A673 (cell line): Measurements from ENCODE around the gene NUDT14. TPM values are rescaled to one million over a fixed set of nuclear protein-coding genes. Genes with fewer than 3 reads are reported as not detected.

Experiments used
- BruUV-seq: library from RNA; stranded (reverse); fragments of 400-500 nt; replicated peaks from 2 replicates; lab custom pipeline; 2021; lab: Mats Ljungman, UMichigan
- CTCF ChIA-PET: fragments of 300-600 bp; sonication (Branson Sonifier 250); formaldehyde crosslinking; loops from one replicate; lab custom pipeline; 2022; ENCODE audit warnings: antibody characterized with exemption; lab: Charles Lee
- POLR2A ChIA-PET: fragments of 300-600 bp; sonication (Branson Sonifier 250); formaldehyde crosslinking; loops from one replicate; lab custom pipeline; 2022; ENCODE audit warnings: antibody characterized with exemption; ENCODE audit not compliant: low non-redundant PET; lab: Charles Lee
- DNase-seq: peaks from one replicate; pipeline ENCODE4 v3.0.0-alpha.2; 2015; ENCODE audit warnings: low spot score
- H3K27ac ChIP-seq: fragments of 200-600 bp; sonication (generic); 2 replicates; pipeline ENCODE4 v1.5.1; 2016; ENCODE audit warnings: mixed run types, low read depth, mild to moderate bottlenecking, mixed read lengths, antibody characterized with exemption, low read length; ENCODE audit not compliant: poor library complexity, severe bottlenecking
- H3K27me3 ChIP-seq: fragments of 200-600 bp; sonication (generic); replicated peaks from 2 replicates; pipeline ENCODE4 v1.6.1; 2017; ENCODE audit warnings: mixed run types, low read depth, mild to moderate bottlenecking, mixed read lengths, antibody characterized with exemption, low read length; ENCODE audit not compliant: insufficient read depth, poor library complexity
- H3K36me3 ChIP-seq: fragments of 200-600 bp; sonication (generic); 2 replicates; pipeline ENCODE4 v1.6.1; 2016; ENCODE audit warnings: mixed run types, mild to moderate bottlenecking, mixed read lengths, antibody characterized with exemption, low read length; ENCODE audit not compliant: insufficient read depth, poor library complexity, severe bottlenecking
- H3K4me1 ChIP-seq: fragments of 200-600 bp; sonication (generic); 2 replicates; pipeline ENCODE4 v1.6.1; 2017; ENCODE audit warnings: mixed run types, mild to moderate bottlenecking, mixed read lengths, antibody characterized with exemption, low read length; ENCODE audit not compliant: insufficient read depth, poor library complexity, severe bottlenecking
- H3K4me3 ChIP-seq: fragments of 200-600 bp; sonication (generic); 2 replicates; pipeline ENCODE4 v1.5.1; 2016; ENCODE audit warnings: low read depth, mixed run types, mild to moderate bottlenecking, mixed read lengths, low read length; ENCODE audit not compliant: poor library complexity, severe bottlenecking
- H3K9me3 ChIP-seq: fragments of 200-600 bp; sonication (generic); 2 replicates; pipeline ENCODE4 v1.6.1; 2016; ENCODE audit warnings: mixed run types, low read depth, mild to moderate bottlenecking, mixed read lengths, antibody characterized with exemption, low read length; ENCODE audit not compliant: poor library complexity, severe bottlenecking
- CTCF ChIP-seq: fragments of 300-800, 200-600 bp; sonication (generic); conservative IDR thresholded peaks from 2 replicates; pipeline ENCODE4 v1.5.1; 2017; ENCODE audit warnings: low read depth, mild to moderate bottlenecking, antibody characterized with exemption, low read length, moderate library complexity, mixed read lengths
- EZH2 ChIP-seq: fragments of 200-600 bp; sonication (generic); IDR thresholded peaks from 2 replicates; pipeline ENCODE4 v1.6.1; 2017; ENCODE audit warnings: borderline replicate concordance, low read depth, mild to moderate bottlenecking, mixed read lengths, antibody characterized with exemption, low read length; ENCODE audit not compliant: poor library complexity, severe bottlenecking
- intact Hi-C: fragments of 100-400 bp; cut with micrococcal nuclease; formaldehyde crosslinking; loops from one replicate; pipeline ENCODE4 v1.10.0; 2022; ENCODE audit not compliant: unreplicated experiment
- total RNA-seq: library from RNA; stranded (reverse); gene quantifications from 2 replicates; pipeline ENCODE4 v1.2.3, GENCODE V29; 2021

Gene NUDT14
- total RNA-seq, 1 experiment from 2014 or later, result 30.8 TPM

GRCh38 chr14:105163040-105163742, 17.9 kb downstream of the NUDT14 start:
- peak; percentile 55 for DNase-seq
- H3K4me3 ChIP-seq, result no peak overlapping the region
- H3K36me3 ChIP-seq, result no peaks in the 10 kb centered on the region
- H3K9me3 ChIP-seq, result no peaks in the 10 kb centered on the region
- ChIA-PET POLR2A (no interaction called here), CTCF (no interaction called here)
- peak overlapping the region; percentile 52 for H3K27ac ChIP-seq
- no peaks in the 10 kb centered on the region for H3K27me3 ChIP-seq
- H3K4me1 ChIP-seq, result peaks cover 34% of the 10 kb centered on the region
- intact Hi-C loops, result no loop called here
- TF ChIP-seq CTCF, result no peak
- no peak for TF ChIP-seq EZH2
- no TSS peak for BruUV-seq

- intact Hi-C loops, result no loop called here
- Histone ChIP-seq H3K27me3 (no peaks in the 10 kb centered on the region), H3K4me1 (peaks cover 34% of the 10 kb centered on the region), H3K9me3 (no peaks in the 10 kb centered on the region), H3K27ac (peak overlapping the region; percentile 60), H3K4me3 (no peak overlapping the region), H3K36me3 (no peaks in the 10 kb centered on the region)
- no peak for TF ChIP-seq EZH2
- no peak for TF ChIP-seq CTCF
- CTCF ChIA-PET, result no interaction called here
- no TSS peak for BruUV-seq
- no peak for DNase-seq
- POLR2A ChIA-PET, result no interaction called here
Observed at GRCh38 chr14:105162669-105162979, 18.5 kb downstream of the NUDT14 start.

- H3K9me3 ChIP-seq, result no peaks in the 10 kb centered on the region
- TF ChIP-seq EZH2 (no peak), CTCF (no peak)
- peaks cover 32% of the 10 kb centered on the region for H3K4me1 ChIP-seq
- CTCF ChIA-PET, result no interaction called here
- H3K27ac ChIP-seq, result peak overlapping the region; percentile 60
- no peak overlapping the region for H3K4me3 ChIP-seq
- H3K36me3 ChIP-seq, result no peaks in the 10 kb centered on the region
- no peaks in the 10 kb centered on the region for H3K27me3 ChIP-seq
- intact Hi-C loops, result no loop called here
- DNase-seq, result no peak
- BruUV-seq, result no TSS peak
- POLR2A ChIA-PET, result no interaction called here
Observed at GRCh38 chr14:105161964-105162668, 19.0 kb downstream of the NUDT14 start.
